Astrocyte (in vitro differentiated cells and primary cell): ENCODE results near the gene ATG14. TPM values are rescaled to one million over a fixed set of nuclear protein-coding genes. Genes with fewer than 3 reads are reported as not detected.

Experiments used
- DNase-seq: peaks from one replicate; pipeline ENCODE4 v3.0.0-alpha.2; 2010; ENCODE audit warnings: low read depth
- FAIRE-seq: peaks from 2 replicates; lab custom pipeline; 2011; peaks lifted over from hg19 to GRCh38; lab: Jason Lieb, UNC
- H2AFZ ChIP-seq: 2 replicates; pipeline ENCODE4 v1.6.0; 2012; ENCODE audit warnings: low read depth, low read length, inconsistent platforms
- H3K27ac ChIP-seq: 2 replicates; pipeline ENCODE4 v1.5.1; 2011; ENCODE audit warnings: low read depth, low read length, inconsistent platforms
- H3K27me3 ChIP-seq: 2 replicates; pipeline ENCODE4 v1.6.0; 2011; ENCODE audit warnings: low read length, inconsistent platforms; ENCODE audit not compliant: insufficient read depth
- H3K36me3 ChIP-seq: 2 replicates; pipeline ENCODE4 v1.5.1; 2011; ENCODE audit warnings: low read length, inconsistent platforms; ENCODE audit not compliant: insufficient read depth
- H3K4me1 ChIP-seq: 2 replicates; pipeline ENCODE4 v1.5.1; 2011; ENCODE audit warnings: low read length, inconsistent platforms; ENCODE audit not compliant: insufficient read depth
- H3K4me2 ChIP-seq: 2 replicates; pipeline ENCODE4 v1.6.0; 2012; ENCODE audit warnings: low read length, inconsistent platforms
- H3K4me3 ChIP-seq: 2 replicates; pipeline ENCODE4 v1.5.1; 2011; ENCODE audit warnings: low read depth, mild to moderate bottlenecking, low read length, inconsistent platforms; ENCODE audit not compliant: insufficient read depth
- H3K79me2 ChIP-seq: 2 replicates; pipeline ENCODE4 v1.6.0; 2012; ENCODE audit warnings: mild to moderate bottlenecking, low read length, inconsistent platforms; ENCODE audit not compliant: insufficient read depth
- H3K9ac ChIP-seq: 2 replicates; pipeline ENCODE4 v1.6.0; 2012; ENCODE audit warnings: mild to moderate bottlenecking, low read length, inconsistent platforms
- H3K9me3 ChIP-seq: 2 replicates; pipeline ENCODE4 v1.5.1; 2012; ENCODE audit warnings: low read depth, mild to moderate bottlenecking, low read length, inconsistent platforms; ENCODE audit not compliant: insufficient read depth
- H4K20me1 ChIP-seq: 2 replicates; pipeline ENCODE4 v1.6.0; 2012; ENCODE audit warnings: low read length, inconsistent platforms; ENCODE audit not compliant: insufficient read depth
- H3K27ac Mint-ChIP-seq: one replicate; pipeline ENCODE4 v1.8.0; 2021; ENCODE audit warnings: mild to moderate bottlenecking, mixed read lengths; ENCODE audit not compliant: unreplicated experiment
- H3K27me3 Mint-ChIP-seq: one replicate; pipeline ENCODE4 v1.8.0; 2021; ENCODE audit warnings: low read depth, mixed read lengths; ENCODE audit not compliant: unreplicated experiment
- H3K36me3 Mint-ChIP-seq: one replicate; pipeline ENCODE4 v1.8.0; 2021; ENCODE audit warnings: low read depth, mixed read lengths; ENCODE audit not compliant: unreplicated experiment
- H3K4me1 Mint-ChIP-seq: one replicate; pipeline ENCODE4 v1.8.0; 2021; ENCODE audit warnings: low read depth, mixed read lengths; ENCODE audit not compliant: unreplicated experiment
- H3K4me3 Mint-ChIP-seq: one replicate; pipeline ENCODE4 v1.8.0; 2021; ENCODE audit warnings: mild to moderate bottlenecking, moderate library complexity, mixed read lengths; ENCODE audit not compliant: unreplicated experiment
- H3K9me3 Mint-ChIP-seq: one replicate; pipeline ENCODE4 v1.8.0; 2021; ENCODE audit warnings: mild to moderate bottlenecking, mixed read lengths; ENCODE audit not compliant: unreplicated experiment
- EZH2 ChIP-seq: IDR thresholded peaks from 2 replicates; pipeline ENCODE4 v1.6.1; 2012; ENCODE audit warnings: mild to moderate bottlenecking, low read length, inconsistent platforms; ENCODE audit not compliant: insufficient read depth
- total RNA-seq: library from RNA; stranded (reverse); gene quantifications from 2 replicates; pipeline ENCODE4 v1.2.1, GENCODE V29; 2021
- TF ChIP-seq, protein P1 (sequence below): IDR thresholded peaks from 2 replicates; pipeline ENCODE4 v1.5.1; 2011; ENCODE audit warnings: low read depth, mild to moderate bottlenecking, inconsistent platforms, low read length, moderate library complexity; ENCODE audit not compliant: insufficient read depth

The ATG14 gene
- total RNA-seq, 1 donor from 2014 or later, result 11.5 TPM

DNA sequence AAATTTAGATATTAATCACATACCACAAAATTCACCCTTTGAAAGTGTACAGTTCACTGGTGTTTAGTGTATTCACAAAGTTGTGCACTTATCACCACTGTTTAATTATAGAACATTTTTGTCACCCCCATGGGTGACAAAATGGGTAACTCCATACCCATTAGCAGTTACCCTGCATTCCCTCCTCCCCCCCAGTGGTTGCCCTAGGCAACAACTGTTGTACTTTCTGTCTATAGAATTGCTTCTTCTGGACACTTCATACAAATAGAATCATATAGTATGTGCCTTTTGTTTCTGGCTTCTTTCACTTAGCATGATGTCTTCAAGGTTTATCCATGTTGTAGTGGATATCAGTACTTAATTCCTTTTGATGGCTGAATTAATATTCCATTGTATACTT, 87.7 kb downstream of the ATG14 start:
- H3K4me1 Mint-ChIP-seq, result peaks cover 10% of the 10 kb centered on the region
- Histone ChIP-seq H4K20me1 (peaks cover 55% of the 10 kb centered on the region), H3K79me2 (peaks cover 40% of the 10 kb centered on the region), H3K27me3 (no peaks in the 10 kb centered on the region), H3K9ac (no peak overlapping the region), H2AFZ (no peak overlapping the region), H3K4me1 (no peaks in the 10 kb centered on the region), H3K4me3 (no peak overlapping the region), H3K9me3 (no peaks in the 10 kb centered on the region), H3K27ac (no peak overlapping the region), H3K4me2 (no peak overlapping the region), H3K36me3 (peaks cover 2% of the 10 kb centered on the region)
- DNase-seq (no peak), FAIRE-seq (no peak)
- no peaks in the 10 kb centered on the region for H3K9me3 Mint-ChIP-seq
- TF ChIP-seq, protein P1, sequence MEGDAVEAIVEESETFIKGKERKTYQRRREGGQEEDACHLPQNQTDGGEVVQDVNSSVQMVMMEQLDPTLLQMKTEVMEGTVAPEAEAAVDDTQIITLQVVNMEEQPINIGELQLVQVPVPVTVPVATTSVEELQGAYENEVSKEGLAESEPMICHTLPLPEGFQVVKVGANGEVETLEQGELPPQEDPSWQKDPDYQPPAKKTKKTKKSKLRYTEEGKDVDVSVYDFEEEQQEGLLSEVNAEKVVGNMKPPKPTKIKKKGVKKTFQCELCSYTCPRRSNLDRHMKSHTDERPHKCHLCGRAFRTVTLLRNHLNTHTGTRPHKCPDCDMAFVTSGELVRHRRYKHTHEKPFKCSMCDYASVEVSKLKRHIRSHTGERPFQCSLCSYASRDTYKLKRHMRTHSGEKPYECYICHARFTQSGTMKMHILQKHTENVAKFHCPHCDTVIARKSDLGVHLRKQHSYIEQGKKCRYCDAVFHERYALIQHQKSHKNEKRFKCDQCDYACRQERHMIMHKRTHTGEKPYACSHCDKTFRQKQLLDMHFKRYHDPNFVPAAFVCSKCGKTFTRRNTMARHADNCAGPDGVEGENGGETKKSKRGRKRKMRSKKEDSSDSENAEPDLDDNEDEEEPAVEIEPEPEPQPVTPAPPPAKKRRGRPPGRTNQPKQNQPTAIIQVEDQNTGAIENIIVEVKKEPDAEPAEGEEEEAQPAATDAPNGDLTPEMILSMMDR, result no peak
- TF ChIP-seq EZH2, result no peak
- no peak overlapping the region for H3K4me3 Mint-ChIP-seq
- no peaks in the 10 kb centered on the region for H3K27me3 Mint-ChIP-seq
- no peak overlapping the region for H3K27ac Mint-ChIP-seq
- H3K36me3 Mint-ChIP-seq, result peaks cover 6% of the 10 kb centered on the region

DNA sequence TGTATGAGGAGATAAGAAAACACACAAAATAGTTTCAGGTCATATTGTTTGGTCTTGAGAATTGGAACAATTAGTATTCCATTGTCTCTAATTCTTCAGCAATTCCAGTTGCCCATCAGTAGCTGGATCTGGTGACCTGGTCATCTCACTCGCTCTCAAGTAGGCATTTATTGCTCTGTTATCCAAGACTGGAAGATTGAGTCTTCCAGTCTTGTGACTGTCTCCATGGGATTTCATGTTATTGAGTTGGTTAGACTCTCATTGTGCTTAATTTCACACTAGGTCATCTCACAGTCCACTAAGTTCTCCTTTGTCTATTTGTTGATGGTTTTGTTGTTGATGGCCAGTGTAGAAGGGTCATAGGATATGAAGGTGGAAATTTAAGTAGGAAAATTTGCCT, 92.9 kb downstream of the ATG14 start:
- TF ChIP-seq, protein P1, result no peak
- no peak for TF ChIP-seq EZH2
- no peak overlapping the region for H3K4me3 Mint-ChIP-seq
- peaks cover under 1% of the 10 kb centered on the region for H3K9me3 Mint-ChIP-seq
- H3K4me1 ChIP-seq, result no peaks in the 10 kb centered on the region
- no peak overlapping the region for H3K9ac ChIP-seq
- H3K36me3 Mint-ChIP-seq, result peaks cover 6% of the 10 kb centered on the region
- DNase-seq, result no peak
- no peaks in the 10 kb centered on the region for H3K27me3 ChIP-seq
- peaks cover 4% of the 10 kb centered on the region for H3K4me1 Mint-ChIP-seq
- H3K27ac ChIP-seq, result no peak overlapping the region
- H4K20me1 ChIP-seq, result peaks cover 28% of the 10 kb centered on the region
- peaks cover 2% of the 10 kb centered on the region for H3K36me3 ChIP-seq
- H3K27ac Mint-ChIP-seq, result no peak overlapping the region
- FAIRE-seq, result no peak
- peaks cover 3% of the 10 kb centered on the region for H3K9me3 ChIP-seq
- no peaks in the 10 kb centered on the region for H3K27me3 Mint-ChIP-seq
- H3K4me2 ChIP-seq, result no peak overlapping the region
- peaks cover 14% of the 10 kb centered on the region for H3K79me2 ChIP-seq
- H2AFZ ChIP-seq, result no peak overlapping the region
- H3K4me3 ChIP-seq, result no peak overlapping the region

DNA sequence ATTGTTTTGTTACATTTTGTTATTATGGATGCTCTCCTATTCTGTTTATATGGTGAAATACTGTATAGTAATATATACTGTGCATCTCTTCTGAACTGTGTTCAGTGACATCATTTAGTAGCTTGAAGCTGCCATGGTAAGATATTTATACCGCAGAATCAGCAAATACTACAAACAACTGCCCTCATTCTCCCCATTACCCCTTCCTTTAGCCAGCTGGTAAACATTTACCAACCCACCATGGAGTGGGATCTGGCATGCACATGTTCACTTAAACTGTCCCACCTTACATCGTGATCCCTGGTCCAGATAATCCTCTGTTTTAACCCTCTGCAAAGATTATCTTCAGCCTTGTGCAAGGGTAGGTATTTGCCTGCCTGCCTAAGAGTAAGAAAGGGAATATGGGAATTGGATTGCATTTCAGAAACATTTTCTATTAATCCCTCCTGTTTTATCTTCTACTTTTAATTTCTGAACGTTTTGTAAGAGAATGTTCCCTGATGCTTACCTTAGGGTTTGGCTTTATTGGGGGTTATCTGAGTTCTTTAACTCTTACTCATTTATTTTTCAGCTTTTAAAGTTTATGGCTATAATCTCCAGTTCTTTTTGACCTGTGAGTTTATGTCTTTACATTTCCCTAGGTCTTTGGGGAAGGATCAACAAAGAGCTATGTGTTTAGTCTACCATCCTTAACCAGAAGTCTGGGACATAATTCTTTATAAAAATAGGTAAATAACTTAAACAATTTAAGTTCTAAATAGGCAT, 93.9 kb downstream of the ATG14 start:
- Histone ChIP-seq H4K20me1 (peaks cover 23% of the 10 kb centered on the region), H3K27ac (no peak overlapping the region), H3K4me2 (no peak overlapping the region), H3K9ac (no peak overlapping the region), H3K27me3 (no peaks in the 10 kb centered on the region), H3K4me3 (no peak overlapping the region), H3K36me3 (peaks cover 2% of the 10 kb centered on the region), H3K4me1 (no peaks in the 10 kb centered on the region), H3K9me3 (peaks cover 7% of the 10 kb centered on the region), H2AFZ (no peak overlapping the region), H3K79me2 (peaks cover 12% of the 10 kb centered on the region)
- Mint-ChIP-seq H3K27ac (no peak overlapping the region), H3K9me3 (peaks cover 10% of the 10 kb centered on the region), H3K36me3 (peaks cover 16% of the 10 kb centered on the region), H3K4me3 (no peak overlapping the region), H3K27me3 (no peaks in the 10 kb centered on the region), H3K4me1 (peaks cover 4% of the 10 kb centered on the region)
- TF ChIP-seq EZH2, result no peak
- TF ChIP-seq, protein P1, result no peak
- no peak for DNase-seq
- no peak for FAIRE-seq
